ENCODE measurements around the gene MFAP2.

DNA sequence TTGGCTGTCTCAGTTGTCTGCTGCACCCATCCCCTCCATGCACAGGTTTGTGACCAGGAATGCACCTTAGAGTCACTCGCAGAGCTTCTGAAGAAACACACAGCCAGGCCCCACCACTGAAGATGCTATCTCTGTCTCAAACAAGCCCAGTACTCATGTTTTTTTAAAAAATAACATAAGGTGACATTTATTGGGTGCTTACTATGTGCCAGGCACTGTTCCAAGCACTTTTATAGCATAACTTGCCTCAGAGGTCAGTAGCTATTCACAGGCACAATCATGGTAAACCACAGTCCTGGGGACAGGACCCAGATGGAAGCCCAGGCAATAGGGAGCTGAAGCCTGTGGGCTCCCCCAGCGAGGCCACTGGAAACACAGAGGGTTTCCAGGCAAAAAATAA lies 40.1 kb upstream of the MFAP2 start:
- TF ChIP-seq, protein P1, sequence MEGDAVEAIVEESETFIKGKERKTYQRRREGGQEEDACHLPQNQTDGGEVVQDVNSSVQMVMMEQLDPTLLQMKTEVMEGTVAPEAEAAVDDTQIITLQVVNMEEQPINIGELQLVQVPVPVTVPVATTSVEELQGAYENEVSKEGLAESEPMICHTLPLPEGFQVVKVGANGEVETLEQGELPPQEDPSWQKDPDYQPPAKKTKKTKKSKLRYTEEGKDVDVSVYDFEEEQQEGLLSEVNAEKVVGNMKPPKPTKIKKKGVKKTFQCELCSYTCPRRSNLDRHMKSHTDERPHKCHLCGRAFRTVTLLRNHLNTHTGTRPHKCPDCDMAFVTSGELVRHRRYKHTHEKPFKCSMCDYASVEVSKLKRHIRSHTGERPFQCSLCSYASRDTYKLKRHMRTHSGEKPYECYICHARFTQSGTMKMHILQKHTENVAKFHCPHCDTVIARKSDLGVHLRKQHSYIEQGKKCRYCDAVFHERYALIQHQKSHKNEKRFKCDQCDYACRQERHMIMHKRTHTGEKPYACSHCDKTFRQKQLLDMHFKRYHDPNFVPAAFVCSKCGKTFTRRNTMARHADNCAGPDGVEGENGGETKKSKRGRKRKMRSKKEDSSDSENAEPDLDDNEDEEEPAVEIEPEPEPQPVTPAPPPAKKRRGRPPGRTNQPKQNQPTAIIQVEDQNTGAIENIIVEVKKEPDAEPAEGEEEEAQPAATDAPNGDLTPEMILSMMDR (IDR thresholded peaks at IDR 0.05) = no peak
- no peak for TF ChIP-seq POLR2A (IDR thresholded peaks at IDR 0.05)
